HEK293 (cell line): ENCODE measurements around the gene TXNRD2.

Experiments
- BCL11B ChIP-seq: fragments of 450-650 bp; formaldehyde crosslinking; IDR thresholded peaks from 2 replicates; pipeline ENCODE4 v1.5.1; 2016; ENCODE audit warnings: low read depth, missing biosample characterization, missing genetic modification characterization
- CTCF ChIP-seq: fragments of 450-650 bp; formaldehyde crosslinking; IDR thresholded peaks from 2 replicates; pipeline ENCODE4 v1.5.1; 2016; ENCODE audit warnings: missing biosample characterization, missing genetic modification characterization
- ZNF707 ChIP-seq: fragments of 450-650 bp; formaldehyde crosslinking; IDR thresholded peaks from 2 replicates; pipeline ENCODE4 v1.5.1; 2016; ENCODE audit warnings: missing biosample characterization, missing genetic modification characterization

- TF ChIP-seq BCL11B (no peak), ZNF707 (no peak), CTCF (no peak)
Measured at GRCh38 chr22:19905347-19906276, 36.0 kb downstream of the TXNRD2 start.
